B cell (primary cell): Measurements from ENCODE around the gene FERMT3. TPM values are rescaled to one million over a fixed set of nuclear protein-coding genes. Genes with fewer than 3 reads are reported as not detected.
A peak's percentile ranks its signal among the peaks of the same experiment; 100 is the strongest.

Experiments used
- ATAC-seq: fragments of 200-7000 bp; cut with Tn5 transposase; one replicate; pipeline ENCODE4 v1.10.0; 2021; ENCODE audit warnings: low read depth, mild to moderate bottlenecking, moderate number of reproducible peaks, moderate library complexity
- CTCF ChIA-PET: fragments of 350-600 bp; sonication (Branson Sonifier 250); formaldehyde crosslinking; loops from one replicate; lab custom pipeline; 2021; ENCODE audit warnings: antibody characterized with exemption, inconsistent platforms; lab: Charles Lee
- POLR2A ChIA-PET: fragments of 350-600 bp; sonication (Branson Sonifier 250); formaldehyde crosslinking; loops from one replicate; lab custom pipeline; 2021; ENCODE audit warnings: antibody characterized with exemption; lab: Charles Lee
- DNase-seq: peaks from one replicate; pipeline ENCODE4 v3.0.0; 2013
- H2AFZ ChIP-seq: 2 replicates; pipeline ENCODE4 v1.6.1; 2012; ENCODE audit warnings: mild to moderate bottlenecking, low read depth, low read length; ENCODE audit not compliant: insufficient read depth, poor library complexity, severe bottlenecking
- H3K27ac ChIP-seq, 2 donors: 1 replicate in 1 of 2; 2 replicates in 1 of 2; pipeline ENCODE4 v1.5.1; 2012 to 2013; ENCODE audit warnings: low read length in 2 of 2, mild to moderate bottlenecking in 2 of 2, moderate library complexity in 1 of 2
- H3K27me3 ChIP-seq, 4 experiments: fragments of 200-600 bp in 1 of 4; sonication (generic) in 1 of 4; replicated peaks in 1 of 4; 1 replicate in 2 of 4; 2 replicates in 2 of 4; pipeline versions ENCODE4 v1.6.1 to v1.7.0; 2013 to 2016; ENCODE audit warnings: low read length in 3 of 4, mild to moderate bottlenecking in 2 of 4, mixed read lengths in 1 of 4, moderate library complexity in 1 of 4; ENCODE audit not compliant: insufficient read depth in 4 of 4, control insufficient read depth in 3 of 4; ENCODE audit errors: control extremely low read depth in 1 of 4
- H3K36me3 ChIP-seq, 2 experiments: replicated peaks in 1 of 2; 1 replicate in 1 of 2; 2 replicates in 1 of 2; pipeline versions ENCODE4 v1.6.1 to v1.7.1; 2013; ENCODE audit warnings: low read length in 1 of 2; ENCODE audit not compliant: insufficient read depth in 2 of 2, control insufficient read depth in 1 of 2; ENCODE audit errors: control extremely low read depth in 1 of 2, extremely low read depth in 1 of 2
- H3K4me1 ChIP-seq, 2 donors: fragments of 200-600 bp in 1 of 2; sonication (generic) in 1 of 2; 1 replicate in 1 of 2; 2 replicates in 1 of 2; pipeline versions ENCODE4 v1.5.1 to v1.6.1; 2013 to 2017; ENCODE audit warnings: low read length in 2 of 2; ENCODE audit not compliant: control insufficient read depth in 2 of 2, insufficient read depth in 2 of 2
- H3K4me2 ChIP-seq: replicated peaks from 2 replicates; pipeline ENCODE3; 2012; ENCODE audit warnings: mild to moderate bottlenecking, low read depth, low read length; ENCODE audit not compliant: poor library complexity, severe bottlenecking
- H3K4me3 ChIP-seq, 5 experiments: fragments of 200-600 bp in 1 of 5; sonication (generic) in 1 of 5; 1 replicate in 3 of 5; 2 replicates in 2 of 5; pipeline versions ENCODE4 v1.5.1 to v1.7.0; 2011 to 2016; ENCODE audit warnings: low read length in 4 of 5, mild to moderate bottlenecking in 4 of 5, low read depth in 2 of 5, control low read depth in 1 of 5, moderate library complexity in 1 of 5; ENCODE audit not compliant: insufficient read depth in 1 of 5; ENCODE audit errors: control extremely low read depth in 1 of 5, extremely low read depth in 1 of 5
- H3K79me2 ChIP-seq: fragments of 200-600 bp; sonication (generic); one replicate; pipeline ENCODE4 v1.6.0; 2016; ENCODE audit warnings: low read length; ENCODE audit not compliant: control insufficient read depth, insufficient read depth
- H3K9ac ChIP-seq: fragments of 200-600 bp; sonication (generic); 2 replicates; pipeline ENCODE4 v1.6.1; 2017; ENCODE audit warnings: mild to moderate bottlenecking, low read length, moderate library complexity
- H3K9me3 ChIP-seq, 3 donors: one replicate each; pipeline versions ENCODE4 v1.6.1 to v1.7.1; 2013; ENCODE audit warnings: low read length in 2 of 3; ENCODE audit not compliant: control insufficient read depth in 2 of 3, insufficient read depth in 1 of 3; ENCODE audit errors: control extremely low read depth in 1 of 3
- H4K20me1 ChIP-seq: 2 replicates; pipeline ENCODE4 v1.6.0; 2012; ENCODE audit warnings: mild to moderate bottlenecking, low read length; ENCODE audit not compliant: insufficient read depth, control insufficient read depth, poor library complexity, severe bottlenecking
- H3K27ac Mint-ChIP-seq: one replicate; pipeline ENCODE4 v1.8.0; 2021; ENCODE audit warnings: mixed read lengths
- H3K27me3 Mint-ChIP-seq: one replicate; pipeline ENCODE4 v1.8.0; 2021; ENCODE audit warnings: mixed read lengths
- H3K4me1 Mint-ChIP-seq: one replicate; pipeline ENCODE4 v1.8.0; 2021; ENCODE audit warnings: mixed read lengths
- H3K4me3 Mint-ChIP-seq: one replicate; pipeline ENCODE4 v1.8.0; 2021; ENCODE audit warnings: mixed read lengths
- H3K9me3 Mint-ChIP-seq: one replicate; pipeline ENCODE4 v1.8.0; 2022; ENCODE audit warnings: mixed read lengths; ENCODE audit not compliant: insufficient read depth
- EZH2 ChIP-seq: IDR thresholded peaks from 2 replicates; pipeline ENCODE4 v1.6.1; 2012; ENCODE audit warnings: borderline replicate concordance, low read depth, mild to moderate bottlenecking, moderate library complexity, low read length; ENCODE audit not compliant: insufficient read depth, poor library complexity, severe bottlenecking
- WGBS: methylation state at CpG from one replicate; pipeline ENCODE4 v1.1.5; 2013; ENCODE audit warnings: missing lambda C conversion rate; ENCODE audit not compliant: insufficient coverage; 5-methylcytosine and 5-hydroxymethylcytosine counted together
- intact Hi-C: fragments of 100-400 bp; cut with micrococcal nuclease; formaldehyde crosslinking; loops from one replicate; pipeline ENCODE4 v1.10.0; 2022
- polyA plus RNA-seq: library from polyadenylated mRNA; depleted of rRNA; stranded (reverse); fragments of >200 nt; gene quantifications from 2 replicates; pipeline ENCODE4 v1.2.3, GENCODE V29; 2012
- total RNA-seq, 2 donors: library from RNA; stranded (reverse); fragments of 120-200 nt in 1 of 2; gene quantifications; 1 replicate in 1 of 2; 2 replicates in 1 of 2; pipeline versions ENCODE4 v1.2.3 to v1.2.4, GENCODE V29; 2013 to 2022
- TF ChIP-seq, protein P1 (sequence below): fragments of 200-600 bp; IDR thresholded peaks from one replicate; pipeline ENCODE4 v1.8.0; 2022; ENCODE audit warnings: antibody characterized with exemption, mild to moderate bottlenecking

Gene FERMT3
- total and polyA plus RNA-seq, 2 donors (not counting 1 experiment from before 2014, with no cell fraction given), result 96.2 to 170 TPM

GRCh38 chr11:64207256-64208085 lies 950 bp downstream of the FERMT3 start:
- H3K27ac ChIP-seq, result peak overlapping the region; percentile 73 to 90
- POLR2A ChIA-PET, result interaction anchor here (0.5 to 4.8 kb wide), 20 partner anchors 18 to 1543 kb away, joined by 3 to 78 read pairs (median 6); partner anchors contain the start of genes BAD, C11orf98, DNAJC4 and ESRRA
- intact Hi-C loops, result loop anchor here (1.0 to 10.0 kb wide), 3 partner anchors 19 to 447 kb away; partner anchors contain the start of genes DNAJC4, NUDT22 and TRPT1
- CTCF ChIA-PET, result interaction anchor here (0.6 to 10.3 kb wide), 14 partner anchors 9 to 1321 kb away, joined by 3 to 243 read pairs (median 17); partner anchors contain the start of genes CATSPERZ, ESRRA, NUDT22 and PLCB3
- peak overlapping the region; percentile 69 to 95 (median 79) for H3K4me3 ChIP-seq
- peaks cover 30 to 53% of the 10 kb centered on the region in 2 donors for H3K4me1 ChIP-seq
- H3K79me2 ChIP-seq, result peaks cover 37% of the 10 kb centered on the region
- H4K20me1 ChIP-seq, result peaks cover 37% of the 10 kb centered on the region
- DNase-seq (peak; percentile 77), ATAC-seq (peak; percentile 64)
- Mint-ChIP-seq H3K9me3 (no peaks in the 10 kb centered on the region), H3K4me3 (peak overlapping the region; percentile 90), H3K27ac (peak overlapping the region; percentile 96), H3K27me3 (no peaks in the 10 kb centered on the region), H3K4me1 (peaks cover 55% of the 10 kb centered on the region)
- peak overlapping the region; percentile 74 for H2AFZ ChIP-seq
- TF ChIP-seq EZH2, result no peak
- TF ChIP-seq, protein P1, sequence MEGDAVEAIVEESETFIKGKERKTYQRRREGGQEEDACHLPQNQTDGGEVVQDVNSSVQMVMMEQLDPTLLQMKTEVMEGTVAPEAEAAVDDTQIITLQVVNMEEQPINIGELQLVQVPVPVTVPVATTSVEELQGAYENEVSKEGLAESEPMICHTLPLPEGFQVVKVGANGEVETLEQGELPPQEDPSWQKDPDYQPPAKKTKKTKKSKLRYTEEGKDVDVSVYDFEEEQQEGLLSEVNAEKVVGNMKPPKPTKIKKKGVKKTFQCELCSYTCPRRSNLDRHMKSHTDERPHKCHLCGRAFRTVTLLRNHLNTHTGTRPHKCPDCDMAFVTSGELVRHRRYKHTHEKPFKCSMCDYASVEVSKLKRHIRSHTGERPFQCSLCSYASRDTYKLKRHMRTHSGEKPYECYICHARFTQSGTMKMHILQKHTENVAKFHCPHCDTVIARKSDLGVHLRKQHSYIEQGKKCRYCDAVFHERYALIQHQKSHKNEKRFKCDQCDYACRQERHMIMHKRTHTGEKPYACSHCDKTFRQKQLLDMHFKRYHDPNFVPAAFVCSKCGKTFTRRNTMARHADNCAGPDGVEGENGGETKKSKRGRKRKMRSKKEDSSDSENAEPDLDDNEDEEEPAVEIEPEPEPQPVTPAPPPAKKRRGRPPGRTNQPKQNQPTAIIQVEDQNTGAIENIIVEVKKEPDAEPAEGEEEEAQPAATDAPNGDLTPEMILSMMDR, result no peak
- WGBS, result under 1% methylated on average over 19 of the region's 30 CpGs
- H3K27me3 ChIP-seq, result no peaks in the 10 kb centered on the region
- peaks cover 0 to 47% of the 10 kb centered on the region in 2 experiments for H3K36me3 ChIP-seq
- H3K4me2 ChIP-seq, result peak overlapping the region; percentile 99
- no peaks in the 10 kb centered on the region for H3K9me3 ChIP-seq
- H3K9ac ChIP-seq, result peak overlapping the region; percentile 93
